ENCODE measurements around the gene TRAFD1.
A peak's percentile ranks its signal among the peaks of the same experiment; 100 is the strongest.
"Not testable (repeated sequence)": the region's sequence is repeated elsewhere in the genome, so short reads cannot be mapped to it uniquely, and the experiment has no call there.

Gene TRAFD1, protein sequence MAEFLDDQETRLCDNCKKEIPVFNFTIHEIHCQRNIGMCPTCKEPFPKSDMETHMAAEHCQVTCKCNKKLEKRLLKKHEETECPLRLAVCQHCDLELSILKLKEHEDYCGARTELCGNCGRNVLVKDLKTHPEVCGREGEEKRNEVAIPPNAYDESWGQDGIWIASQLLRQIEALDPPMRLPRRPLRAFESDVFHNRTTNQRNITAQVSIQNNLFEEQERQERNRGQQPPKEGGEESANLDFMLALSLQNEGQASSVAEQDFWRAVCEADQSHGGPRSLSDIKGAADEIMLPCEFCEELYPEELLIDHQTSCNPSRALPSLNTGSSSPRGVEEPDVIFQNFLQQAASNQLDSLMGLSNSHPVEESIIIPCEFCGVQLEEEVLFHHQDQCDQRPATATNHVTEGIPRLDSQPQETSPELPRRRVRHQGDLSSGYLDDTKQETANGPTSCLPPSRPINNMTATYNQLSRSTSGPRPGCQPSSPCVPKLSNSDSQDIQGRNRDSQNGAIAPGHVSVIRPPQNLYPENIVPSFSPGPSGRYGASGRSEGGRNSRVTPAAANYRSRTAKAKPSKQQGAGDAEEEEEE

DNA sequence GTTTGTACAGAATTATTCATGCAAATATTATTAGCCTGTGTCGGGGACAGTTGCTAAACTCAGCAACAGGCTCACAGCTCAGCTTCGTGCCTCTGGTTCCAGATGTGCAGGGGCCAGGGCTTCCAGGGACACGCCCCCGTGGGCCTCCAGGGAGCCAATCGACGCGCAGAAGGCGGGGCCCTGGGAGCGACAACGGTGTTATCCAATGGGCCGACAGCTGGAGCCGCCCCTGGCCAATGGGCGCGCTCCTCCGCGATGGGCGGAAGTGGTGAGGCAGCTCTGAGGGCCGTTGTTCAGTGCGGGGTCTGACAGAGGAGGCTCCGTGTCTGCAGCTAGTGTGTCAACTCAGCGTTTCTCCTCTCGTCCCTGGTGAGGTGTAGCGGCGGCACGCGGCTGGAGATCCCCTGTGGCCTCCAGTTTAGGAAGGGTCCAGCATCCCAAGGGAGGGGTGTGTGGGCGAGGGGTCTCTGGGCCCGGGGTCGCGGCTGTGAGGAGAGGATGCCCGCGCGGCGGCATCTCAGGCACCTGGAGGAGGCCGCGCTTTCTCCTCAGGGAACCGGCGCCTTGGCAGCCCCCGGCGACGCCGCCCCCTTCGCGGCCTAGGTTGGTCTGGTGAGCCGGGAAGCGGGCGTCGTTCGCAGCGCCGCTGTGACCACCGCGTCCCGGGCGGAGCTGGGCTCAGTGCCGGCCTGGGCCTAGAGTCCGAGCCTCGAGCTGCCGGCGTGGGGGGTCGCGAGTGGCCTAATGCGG, at the start of gene TRAFD1:
TSS of gene TRAFD1 (plus strand) at position 311 of the 750 bp plus-strand sequence. CDS start 4,963 bp downstream, outside the sequence.
- peak; percentile 92 to 98 for DNase-seq

DNA sequence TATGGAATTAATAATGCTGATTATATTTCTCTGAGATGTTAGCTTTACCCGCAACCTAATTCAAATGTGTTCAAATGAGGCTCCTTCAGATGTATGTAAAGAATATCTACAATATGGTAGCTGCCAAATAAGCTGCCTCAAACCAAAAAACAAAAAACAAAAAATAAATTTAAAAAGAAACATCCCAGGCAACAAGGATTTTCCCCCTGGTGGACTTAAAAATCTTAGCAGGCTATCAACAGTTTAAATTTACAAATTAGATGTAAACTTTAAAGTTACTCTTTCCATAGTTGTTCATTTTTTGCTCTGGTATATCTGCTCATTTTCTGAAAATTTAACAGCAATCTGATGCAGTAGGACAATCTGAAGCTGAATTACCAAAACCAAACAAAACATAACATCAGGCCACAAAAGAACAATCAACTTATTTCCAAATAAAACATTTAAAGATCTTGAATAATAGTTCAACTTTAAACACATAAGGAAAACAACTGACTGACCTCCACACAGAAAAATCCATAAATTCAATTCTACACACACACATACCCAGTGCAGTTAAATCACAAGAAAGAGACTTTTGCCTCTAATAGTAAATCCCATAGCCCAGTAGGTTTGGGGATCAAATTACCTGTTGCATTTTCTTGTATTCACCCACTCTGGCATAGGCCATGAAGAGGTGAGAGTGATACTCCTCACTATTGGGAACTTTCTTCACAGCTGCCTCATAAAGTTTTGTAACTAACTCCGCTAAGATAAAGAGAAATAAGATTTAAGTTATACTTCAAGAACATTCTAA, 38.1 kb upstream of the TRAFD1 start:
- no peak for DNase-seq

DNA sequence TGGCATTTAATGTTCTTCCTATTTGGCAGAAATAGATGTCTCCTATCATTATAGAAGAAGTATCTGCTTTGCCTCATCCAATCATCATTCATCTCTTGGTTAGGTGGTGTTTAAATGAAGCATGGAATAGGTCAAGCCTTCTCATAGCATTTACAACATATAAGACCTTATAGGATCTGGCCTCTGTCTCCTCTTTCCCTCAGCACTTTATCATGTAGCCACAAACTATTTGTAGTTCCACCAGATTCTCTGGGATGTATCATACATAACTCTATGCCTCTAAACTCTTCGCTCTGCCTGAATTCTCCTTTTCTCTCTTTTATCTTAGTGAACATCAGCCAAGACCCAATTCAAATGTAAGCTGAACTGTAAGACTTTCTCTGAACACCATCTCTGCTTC, 37.5 kb upstream of the TRAFD1 start:
- DNase-seq = no peak

DNA sequence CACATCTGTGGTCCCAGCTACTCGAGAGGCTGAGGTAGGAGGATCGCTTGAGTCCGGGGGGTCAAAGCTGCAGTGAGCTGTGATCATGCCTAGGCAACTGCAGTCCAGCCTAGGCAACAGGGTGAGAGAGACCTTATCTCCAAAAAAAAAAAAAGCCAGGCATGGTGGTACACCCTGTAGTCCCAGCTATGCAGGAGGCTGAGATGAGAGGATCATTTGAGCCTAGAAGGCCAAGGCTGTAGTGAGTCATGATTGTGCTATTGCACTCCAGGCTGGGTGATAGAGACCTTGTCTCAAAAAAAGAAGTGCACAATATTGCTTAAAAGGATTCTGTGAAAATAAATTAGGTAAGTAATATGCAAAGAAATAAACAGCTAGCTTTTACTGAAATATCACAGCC, 33.8 kb upstream of the TRAFD1 start:
- DNase-seq = no peak

DNA sequence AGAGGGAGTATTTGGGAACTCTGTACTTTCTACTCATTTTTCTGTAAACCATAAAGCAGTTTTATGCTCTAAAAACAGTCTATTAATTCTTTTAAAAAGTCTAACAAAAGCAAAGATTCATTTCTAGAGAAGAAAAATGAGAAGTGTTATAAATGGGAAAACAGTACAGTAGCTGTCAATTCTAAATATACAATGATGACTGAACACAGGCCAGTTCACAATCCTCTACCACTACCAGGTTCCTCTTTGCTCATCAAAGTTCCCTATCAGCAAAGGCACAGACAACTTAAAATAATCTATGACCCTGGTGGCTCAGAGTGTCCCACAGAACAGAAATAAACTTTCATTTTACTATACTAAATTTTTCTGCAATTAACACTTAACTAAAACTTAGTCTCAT, 29.3 kb upstream of the TRAFD1 start:
- no peak for DNase-seq

DNA sequence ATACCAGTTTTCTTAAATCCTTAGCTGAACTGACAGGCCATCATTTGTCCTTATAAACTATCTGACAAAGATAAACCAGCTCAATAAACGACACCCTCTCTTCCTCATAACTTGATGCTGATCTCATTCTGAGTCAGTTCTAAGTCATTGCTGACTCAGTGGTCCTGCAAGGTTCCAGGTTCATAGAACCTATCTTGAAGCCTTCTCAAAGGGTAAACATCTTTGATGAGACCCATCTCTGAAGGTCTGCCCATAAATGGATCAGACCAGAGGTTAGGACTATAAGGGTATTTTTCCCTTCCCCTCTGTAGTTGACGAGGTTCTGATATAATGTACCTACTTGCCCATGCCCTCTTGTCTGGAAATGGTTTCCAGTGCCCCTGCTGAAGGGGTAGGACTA, 28.7 kb upstream of the TRAFD1 start:
- DNase-seq = no peak

DNA sequence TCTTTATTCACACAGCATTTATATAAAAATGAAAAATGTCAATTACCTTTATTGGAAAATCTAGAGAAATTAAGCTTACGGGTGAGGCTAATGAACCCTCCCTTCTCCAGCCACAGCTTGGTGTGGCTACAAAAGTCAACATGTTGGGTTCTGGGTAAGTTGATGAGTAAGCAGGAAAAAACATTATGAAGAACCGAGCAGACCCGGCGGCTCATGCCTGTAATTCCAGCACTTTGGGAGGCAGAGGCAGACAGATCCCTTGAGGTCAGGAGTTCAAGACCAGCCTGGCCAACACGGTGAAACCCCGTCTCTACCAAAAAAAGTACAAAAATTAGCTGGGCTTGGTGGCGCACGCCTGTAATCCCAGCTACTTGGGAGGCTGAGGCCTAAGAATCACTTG, 27.7 kb upstream of the TRAFD1 start:
- DNase-seq = no peak

DNA sequence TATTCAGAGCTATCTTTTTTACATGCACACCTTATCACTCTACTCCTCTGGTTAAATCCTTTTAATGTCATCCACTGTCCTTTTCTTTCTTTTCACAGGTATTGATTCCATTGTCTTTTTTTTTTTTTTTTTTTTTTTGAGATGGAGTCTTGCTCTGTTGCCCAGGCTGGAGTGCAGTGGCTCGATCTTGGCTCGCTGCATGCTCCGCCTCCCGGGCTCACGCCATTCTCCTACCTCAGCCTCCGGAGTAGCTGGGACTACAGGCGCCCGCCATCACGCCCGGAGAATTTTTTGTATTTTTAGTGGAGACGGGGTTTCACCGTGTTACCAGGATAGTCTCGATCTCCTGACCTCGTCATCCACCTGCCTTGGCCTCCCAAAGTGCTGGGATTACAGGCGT, 24.9 kb upstream of the TRAFD1 start:
- not testable (repeated sequence) for DNase-seq

DNA sequence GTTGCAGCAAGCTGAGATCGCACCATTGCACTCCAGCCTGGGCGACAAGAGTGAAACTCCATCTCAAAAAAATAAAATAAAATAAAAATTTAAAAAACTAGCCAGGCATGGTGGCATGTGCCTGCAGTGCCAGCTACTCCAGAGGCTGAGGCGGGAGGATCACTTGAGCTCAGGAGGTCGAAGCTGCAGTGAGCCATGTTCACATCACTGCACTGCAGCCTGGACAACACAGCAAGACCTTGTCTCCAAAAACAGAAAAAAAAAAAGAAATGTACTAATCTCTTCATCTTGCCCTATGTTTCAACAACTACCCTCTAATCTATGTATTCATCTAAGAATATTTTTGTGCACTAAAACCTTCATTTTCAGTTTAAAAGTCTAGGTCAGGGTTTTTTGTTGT, 23.2 kb upstream of the TRAFD1 start:
- DNase-seq = no peak

DNA sequence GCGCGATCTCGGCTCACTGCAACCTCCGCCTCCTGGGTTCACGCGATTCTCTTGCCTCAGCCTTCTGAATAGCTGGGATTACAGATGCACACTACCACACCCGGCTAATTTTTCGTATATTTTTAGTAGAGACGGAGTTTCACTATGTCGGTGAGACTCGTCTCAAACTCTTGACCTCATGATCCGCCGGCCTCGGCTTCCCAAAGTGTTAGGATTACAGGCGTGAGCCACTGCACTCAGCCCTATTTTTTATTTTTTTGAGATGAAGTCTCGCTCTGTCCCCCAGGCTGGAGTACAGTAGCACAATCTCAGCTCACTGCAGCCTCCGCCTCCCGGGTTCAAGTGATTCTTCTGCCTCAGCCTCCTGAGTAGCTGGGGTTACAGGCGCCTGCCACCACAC, 22.6 kb upstream of the TRAFD1 start:
- not testable (repeated sequence) for DNase-seq

DNA sequence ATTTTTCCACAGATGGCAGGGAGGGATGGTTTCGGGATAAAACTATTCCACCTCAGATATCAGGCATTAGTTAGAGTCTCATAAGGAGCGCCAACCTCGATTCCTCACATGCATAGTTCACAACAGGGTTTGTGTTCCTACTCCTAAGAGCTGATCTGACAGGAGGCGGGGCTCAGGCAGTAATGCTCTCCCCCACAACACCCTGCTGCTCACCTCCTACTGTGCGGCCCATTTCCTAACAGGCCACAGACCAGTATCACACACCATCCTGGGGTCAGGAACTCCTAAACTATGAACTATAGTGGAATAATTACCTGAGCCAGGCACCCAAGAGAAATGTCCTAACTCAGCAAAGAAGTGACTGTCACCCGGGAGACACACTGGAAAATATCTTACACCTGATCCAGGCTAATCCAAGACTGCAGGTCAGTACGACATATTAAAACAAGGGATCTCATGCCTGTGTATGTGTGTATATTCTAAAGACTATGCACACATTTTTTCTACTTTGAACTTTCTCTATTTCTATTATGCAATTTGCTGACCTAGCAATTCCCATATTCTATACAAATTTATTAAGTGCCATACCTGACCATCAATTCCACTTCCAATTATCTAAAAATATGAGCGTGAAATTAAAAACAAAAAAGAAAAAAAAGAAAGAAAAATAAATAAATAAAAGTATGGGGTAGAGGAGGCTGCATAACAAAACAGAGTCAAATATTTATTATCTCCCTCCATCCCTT, 21.4 kb upstream of the TRAFD1 start:
- no peak for DNase-seq

DNA sequence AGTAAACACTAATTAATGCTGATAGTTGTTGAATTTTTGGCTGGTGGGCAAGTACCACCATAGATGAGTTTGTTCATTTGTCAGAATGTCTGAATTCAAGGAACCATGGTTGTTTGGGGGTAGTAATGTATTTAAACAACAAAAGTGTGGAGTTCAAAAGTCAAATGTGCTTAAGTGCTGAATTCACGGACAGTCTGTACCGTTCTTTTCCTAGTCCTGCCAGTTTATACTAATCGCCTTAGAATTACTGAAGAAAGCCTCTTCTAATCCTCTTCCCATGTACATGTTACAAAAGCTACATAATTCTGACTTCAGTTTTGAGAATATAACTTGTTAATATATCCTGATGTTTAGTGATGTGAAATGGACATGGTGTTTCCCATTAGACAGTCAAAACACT, 19.5 kb upstream of the TRAFD1 start:
- no peak for DNase-seq

DNA sequence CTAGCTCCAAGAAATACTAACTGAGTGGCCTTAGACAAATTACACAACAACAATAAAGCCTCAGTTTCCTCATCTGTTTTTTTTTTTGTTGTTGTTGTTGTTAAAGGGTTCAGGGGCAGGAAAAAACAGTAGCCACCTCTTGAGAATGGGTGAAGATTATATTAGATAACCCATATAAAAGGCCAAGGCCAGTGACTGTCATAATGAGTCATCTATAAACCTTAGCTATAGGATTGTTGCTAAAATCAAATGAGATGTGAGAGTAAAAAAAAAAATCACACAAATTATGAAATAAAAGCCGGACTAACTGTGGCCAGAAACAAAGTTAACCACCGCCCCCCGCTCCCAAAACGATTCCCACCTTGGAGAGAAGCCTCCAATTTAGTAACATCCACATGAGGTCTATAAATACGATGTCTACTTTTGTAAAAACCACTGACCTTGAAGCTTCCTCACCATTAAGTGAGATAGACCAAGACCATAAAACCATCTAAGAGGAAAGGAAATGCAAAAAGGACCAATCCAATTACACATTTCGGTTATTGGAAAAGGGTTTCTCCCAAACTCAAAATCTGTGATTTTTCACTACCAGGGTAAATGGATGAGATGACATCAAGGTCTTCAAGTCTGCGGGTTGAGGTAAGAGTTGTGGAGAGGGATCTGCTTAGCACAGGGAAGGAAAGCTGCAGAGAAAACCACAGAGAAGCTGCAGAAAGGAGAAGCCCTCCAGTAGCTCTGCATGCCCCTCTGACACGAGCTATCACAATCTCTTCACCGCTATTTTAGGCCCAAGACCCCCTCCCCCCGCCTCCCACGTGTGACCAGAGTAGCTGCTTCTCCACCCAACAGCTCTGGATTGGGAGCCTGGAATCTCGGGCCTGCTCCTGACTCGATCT, 17.8 kb upstream of the TRAFD1 start:
- DNase-seq = peak in 1 of 2 experiments; percentile 34

DNA sequence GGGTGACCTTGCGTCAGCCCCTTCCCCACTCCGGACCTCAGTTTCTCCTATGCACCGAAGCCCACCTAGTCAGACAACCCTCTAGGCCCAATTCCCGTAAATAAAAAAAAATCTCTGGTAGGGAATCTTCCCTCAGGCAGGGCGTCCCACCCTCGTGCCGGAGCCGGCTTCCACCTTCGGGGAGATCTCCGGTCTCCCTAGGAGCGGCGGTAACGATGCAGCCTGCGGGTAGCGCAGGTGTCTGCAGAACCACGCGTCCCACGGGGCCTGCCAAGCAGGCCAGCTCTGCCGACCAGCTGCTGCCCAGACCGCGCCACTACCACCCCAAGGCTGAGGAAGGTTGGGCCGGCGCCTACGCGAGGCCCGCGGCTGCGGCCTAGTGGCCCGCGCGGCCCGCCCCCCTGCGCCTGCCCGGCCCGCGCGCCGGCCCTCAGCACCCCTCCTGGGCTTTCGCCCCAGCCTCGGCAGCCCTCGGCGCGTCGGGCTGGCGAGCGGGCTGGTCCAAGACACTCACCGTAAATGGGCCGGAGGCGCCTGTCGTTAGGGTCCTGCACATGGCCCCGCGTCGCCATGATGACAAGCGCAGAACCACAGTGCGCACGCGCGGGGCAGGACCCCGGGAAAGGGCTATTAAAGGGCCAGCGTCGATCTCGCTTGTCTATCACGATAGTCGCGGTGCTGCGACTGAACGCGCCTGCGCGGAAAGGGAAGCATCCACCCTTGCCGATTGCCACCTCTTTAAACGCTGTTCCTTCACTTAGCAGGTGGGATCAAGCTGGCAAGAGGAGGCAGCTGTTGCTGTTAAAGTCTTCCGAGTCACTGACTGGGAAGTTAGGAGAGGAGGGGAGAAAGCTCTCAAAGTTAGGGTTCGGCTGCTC, 16.9 kb upstream of the TRAFD1 start, which contains the start of gene NAA25:
TSS of gene NAA25 (minus strand) at position 582 of the 878 bp plus-strand sequence. CDS start at position 572, 10 bp downstream.
- peak; percentile 59 to 91 for DNase-seq

DNA sequence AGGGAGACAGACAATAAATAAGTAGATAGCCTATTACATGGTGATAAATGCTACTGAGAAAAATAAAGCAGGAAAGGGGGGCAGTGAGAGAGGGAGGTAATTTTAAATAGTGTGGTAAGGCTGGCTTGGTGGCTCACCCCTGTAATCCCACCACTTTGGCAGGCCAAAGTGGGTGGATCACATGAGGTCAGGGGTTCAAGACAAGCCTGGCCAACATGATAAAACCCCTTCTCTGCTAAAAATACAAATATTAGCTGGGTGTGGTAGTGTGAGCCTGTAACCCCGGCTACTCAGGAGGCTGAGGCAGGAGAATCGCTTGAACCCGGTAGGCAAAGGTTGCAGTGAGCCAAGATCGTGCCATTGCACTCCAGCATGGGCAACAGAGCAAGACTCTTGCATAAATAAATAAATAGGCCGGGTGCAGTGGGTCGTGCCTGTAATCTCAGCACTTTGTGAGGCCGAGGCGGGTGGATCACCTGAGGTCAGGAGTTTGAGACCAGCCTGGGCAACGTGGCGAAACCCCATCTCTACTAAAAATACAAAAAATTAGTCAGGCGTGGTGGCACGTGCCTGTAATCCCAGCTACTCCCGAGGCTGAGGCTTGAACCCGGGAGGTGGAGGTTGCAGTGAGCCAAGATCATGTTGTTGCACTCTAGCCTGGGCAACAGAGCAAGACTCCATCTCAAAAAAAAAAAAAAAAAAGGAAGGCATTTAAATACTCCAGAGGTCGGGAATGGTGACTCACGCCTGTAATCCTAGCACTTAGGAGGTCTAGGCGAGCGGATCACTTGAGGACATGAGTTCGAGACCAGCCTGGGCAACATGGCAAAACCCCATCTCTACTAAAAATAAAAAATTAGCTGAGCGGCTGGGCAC, 14.3 kb upstream of the TRAFD1 start:
- DNase-seq = not testable (repeated sequence)

DNA sequence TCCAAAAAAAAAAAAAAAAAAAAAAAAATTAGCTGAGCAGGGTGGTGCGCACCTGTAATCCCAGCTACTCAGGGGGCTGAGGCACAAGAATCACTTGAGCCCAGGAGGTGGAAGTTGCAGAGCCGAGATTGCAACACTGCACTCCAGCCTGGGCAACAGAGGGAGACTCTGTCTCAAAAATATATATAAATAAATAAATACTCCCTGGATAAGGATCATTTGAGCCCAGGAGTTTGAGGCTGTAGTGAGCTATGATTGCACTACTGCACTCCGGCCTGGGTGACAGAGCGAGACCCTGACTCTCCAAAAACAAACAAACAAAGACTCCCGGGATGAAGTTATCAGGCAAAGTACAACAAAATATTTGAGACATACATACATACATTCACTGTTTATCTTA, 13.4 kb upstream of the TRAFD1 start:
- peak in 1 of 2 experiments; percentile 10 for DNase-seq

DNA sequence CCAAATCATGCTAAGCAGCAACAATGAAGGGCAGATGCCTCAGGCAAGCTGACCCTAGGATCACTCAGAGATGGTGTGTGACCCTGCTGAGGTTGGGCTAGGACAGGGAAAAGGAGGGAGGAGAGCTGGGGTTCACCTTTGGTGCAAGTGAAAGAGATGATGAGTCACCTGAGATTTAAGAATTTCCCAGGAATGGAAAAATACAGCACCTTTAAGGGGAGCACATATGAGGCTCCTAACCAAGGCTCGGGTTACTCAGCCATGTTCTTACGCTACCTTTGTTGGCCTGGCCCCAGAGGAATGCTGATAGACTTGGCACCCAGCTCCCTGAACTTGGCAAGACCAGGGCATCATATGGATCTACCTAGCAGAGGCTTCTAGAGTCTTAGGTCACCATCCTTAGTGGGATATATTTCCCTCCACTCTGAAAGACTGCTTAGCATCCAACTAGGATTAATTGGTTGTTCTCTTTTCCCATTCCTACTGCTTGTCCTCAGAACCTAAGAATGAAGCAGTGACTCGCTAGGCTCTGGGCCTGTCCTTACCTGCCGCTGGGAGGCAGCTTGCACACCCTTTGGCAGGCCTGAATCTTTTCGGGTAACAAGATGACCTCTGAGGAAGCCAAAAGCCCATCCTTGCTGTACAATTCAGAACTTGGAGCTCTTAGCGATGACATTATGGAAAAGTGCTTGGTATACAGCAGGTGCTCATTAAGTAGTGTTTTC, 12.8 kb upstream of the TRAFD1 start:
- no peak for DNase-seq
